ENCODE measurements around the gene NPHP4.
"Not testable (repeated sequence)": the region's sequence is repeated elsewhere in the genome, so short reads cannot be mapped to it uniquely, and the experiment has no call there.

Gene NPHP4

DNA sequence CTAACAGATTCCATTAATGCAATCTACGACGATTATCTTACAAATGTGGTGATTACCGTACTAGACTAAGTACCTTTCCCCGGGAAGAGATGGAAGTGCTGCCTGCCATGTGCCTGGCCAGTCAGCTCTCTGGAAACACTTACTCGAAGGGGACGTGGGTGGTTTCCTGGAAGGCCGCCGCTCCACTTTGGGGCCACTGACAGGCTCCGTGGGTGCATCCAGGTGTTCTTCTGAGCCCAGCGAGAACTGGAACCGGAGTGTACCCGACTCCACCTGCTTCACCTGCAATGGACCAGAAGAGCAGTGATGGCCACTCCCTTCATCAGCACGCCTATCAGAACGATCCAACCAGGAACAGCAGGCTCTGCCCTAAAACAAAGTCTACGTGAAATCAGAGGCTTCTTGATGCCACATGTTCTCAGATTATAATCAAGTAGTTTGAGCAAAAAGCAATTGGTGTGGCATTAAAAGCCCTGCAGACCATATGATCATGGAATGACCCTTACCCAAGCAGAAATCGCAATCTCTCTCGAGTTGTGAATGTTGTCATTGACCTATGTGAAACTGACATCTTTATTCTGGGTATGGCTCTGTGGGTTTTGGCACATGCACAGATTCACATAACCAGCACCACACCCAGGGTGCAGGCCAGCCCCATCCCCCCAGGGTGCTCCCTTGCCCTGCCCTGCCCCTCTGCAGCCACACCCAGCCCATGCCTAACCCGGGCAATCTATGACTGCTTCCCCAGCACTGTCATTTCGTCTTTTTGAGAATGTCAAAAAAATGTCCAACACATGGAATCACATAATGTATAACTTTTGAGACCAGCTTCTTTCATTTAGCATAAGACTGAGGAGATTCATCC, 64.5 kb downstream of the NPHP4 start:
- DNase-seq: no peak

DNA sequence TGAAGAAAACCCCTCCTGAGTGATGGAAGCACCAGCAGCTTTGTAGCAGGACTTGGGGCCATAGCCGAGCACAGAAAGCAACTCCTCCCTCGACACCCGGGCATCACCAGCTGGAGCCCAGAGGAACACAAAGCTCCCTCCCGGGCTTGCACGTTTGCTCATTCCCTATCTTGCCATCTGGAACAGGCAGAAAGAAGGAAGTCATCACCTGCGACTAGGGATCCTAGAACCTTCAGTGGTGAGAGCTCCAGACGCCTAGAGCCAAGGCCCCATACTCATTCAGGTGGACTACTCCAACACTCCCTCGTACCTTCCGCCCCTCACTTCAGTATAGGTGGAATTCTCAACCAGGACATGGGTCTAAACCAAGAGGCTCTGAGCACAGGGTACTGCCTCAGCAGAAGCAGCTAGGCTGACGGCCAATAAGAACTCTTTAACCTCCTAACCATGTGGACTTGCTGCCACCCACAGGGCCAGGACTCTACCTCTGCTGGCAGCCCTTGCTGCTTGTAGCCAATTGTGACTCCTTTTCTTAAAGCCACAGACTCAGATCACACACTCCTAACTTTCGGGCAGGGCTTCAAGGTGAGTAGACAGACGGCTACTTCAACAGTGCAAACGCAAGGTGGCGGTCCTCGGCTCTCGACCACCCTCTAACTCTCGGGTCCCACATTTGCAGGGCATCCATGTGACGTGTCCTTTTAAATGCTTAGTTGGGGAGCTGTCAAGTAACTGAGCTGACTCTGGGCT, 65.4 kb downstream of the NPHP4 start:
- DNase-seq: no peak

DNA sequence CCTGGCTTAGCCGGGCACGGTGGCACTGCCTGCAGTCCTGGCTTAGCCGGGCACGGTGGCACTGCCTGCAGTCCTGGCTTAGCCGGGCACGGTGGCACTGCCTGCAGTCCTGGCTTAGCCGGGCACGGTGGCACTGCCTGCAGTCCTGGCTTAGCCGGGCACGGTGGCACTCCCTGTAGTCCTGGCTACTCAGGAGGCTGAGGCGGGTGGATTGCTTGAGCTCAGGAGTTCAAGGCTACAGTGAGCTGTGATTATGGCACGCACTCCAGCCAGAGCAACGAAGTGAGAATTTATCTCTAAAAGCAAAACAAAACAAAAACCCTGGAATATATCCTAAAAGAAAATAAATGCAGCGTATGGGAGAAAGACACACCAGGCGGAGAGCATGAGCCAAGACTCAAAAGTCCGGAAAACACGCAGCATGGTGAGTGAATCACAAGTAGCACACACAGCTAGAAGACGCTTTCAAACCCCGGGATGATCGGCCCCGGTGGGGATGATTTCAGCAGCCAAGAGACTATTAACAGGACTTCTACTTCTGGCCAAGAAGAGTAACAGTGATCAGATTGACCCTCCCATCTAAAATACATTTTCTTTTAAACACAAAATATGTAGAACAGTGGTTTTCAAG, 69.4 kb downstream of the NPHP4 start:
- not testable (repeated sequence) for DNase-seq

GRCh38 chr1:5921671-5922070, 70.6 kb downstream of the NPHP4 start:
- DNase-seq: no peak

DNA sequence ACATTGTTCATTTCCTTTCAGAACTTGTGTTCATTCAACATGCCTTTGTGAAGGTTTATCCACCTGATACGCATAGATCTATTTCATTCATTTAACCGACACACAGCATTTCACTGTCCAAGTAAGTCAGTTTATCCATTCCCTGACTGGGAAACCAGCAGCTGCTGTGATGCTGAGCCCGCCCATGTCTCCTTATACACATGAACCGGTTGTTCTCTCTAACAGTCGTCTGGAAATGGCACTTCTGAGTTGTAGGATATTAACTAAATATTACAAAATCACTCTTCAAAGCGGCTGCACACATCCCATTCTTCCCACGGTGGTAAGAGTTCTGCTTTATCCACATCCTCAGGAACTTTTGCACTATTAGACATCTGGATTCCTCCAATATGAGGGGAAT, 71.1 kb downstream of the NPHP4 start:
- no peak for DNase-seq

GRCh38 chr1:5920201-5920600, 72.0 kb downstream of the NPHP4 start:
- no peak for DNase-seq

DNA sequence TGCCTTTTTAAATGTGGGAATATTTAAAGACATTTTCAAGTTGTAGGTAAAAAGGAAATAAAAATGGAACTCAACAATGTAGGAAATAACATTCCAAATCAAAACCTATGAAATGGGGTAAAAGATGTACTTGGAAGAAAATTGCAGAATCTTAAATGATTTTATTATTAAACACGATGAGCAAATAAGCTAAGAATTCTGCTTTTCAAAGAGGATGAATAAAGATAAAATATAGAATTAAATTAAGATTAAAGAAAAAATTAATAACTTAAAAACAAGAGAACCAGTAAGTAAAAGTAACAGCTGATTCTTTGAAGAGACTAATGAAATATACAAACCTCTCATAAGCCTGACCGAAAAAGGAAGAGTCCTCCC, 74.0 kb downstream of the NPHP4 start:
- no peak for DNase-seq

DNA sequence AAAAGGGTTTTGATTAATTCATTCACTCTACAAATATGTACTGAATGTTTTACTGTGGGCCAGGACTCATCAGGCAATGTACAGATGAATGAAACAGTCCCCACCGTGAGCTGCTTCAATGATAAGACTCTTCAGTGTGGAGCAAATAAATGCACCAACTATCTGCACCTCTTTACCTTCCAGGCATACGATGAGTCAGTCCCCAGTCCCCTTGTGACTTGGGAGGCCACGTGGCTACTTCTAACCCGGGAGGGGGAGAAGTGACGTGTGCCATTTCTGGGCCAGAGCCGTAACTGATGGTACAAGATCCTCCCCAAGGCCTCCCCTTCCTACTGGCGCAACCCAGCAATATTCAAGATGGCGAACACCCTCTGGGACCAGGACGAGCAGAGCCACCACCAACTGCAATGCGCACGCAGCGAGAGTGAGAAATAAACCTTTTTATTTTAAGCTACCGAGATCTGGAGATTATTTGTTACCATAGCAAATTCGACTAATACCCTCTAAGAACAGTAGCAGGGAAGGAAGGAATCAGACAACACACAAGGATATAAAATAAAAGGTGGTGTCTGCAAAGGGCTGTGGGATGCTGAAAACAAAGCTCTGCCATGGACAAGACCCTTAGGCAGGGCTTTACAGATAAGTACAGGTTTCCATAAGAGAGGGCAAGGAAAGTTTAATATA, 74.5 kb downstream of the NPHP4 start:
- no peak for DNase-seq

DNA sequence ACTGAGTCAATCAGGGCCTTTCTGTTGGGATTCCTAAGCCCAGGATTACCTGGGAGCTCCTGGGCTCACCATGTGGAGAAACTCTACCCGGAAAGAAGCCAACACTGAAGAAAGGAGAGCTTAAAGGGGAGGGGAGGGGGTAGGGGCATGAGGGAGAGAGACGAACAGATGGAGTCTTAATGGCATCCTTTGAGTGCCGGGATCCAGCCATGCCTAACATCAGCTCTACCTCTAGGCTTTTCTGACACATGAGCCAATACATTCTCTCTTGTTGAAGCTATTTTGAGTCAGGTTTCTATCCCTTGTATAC, 75.0 kb downstream of the NPHP4 start:
- DNase-seq: no peak

DNA sequence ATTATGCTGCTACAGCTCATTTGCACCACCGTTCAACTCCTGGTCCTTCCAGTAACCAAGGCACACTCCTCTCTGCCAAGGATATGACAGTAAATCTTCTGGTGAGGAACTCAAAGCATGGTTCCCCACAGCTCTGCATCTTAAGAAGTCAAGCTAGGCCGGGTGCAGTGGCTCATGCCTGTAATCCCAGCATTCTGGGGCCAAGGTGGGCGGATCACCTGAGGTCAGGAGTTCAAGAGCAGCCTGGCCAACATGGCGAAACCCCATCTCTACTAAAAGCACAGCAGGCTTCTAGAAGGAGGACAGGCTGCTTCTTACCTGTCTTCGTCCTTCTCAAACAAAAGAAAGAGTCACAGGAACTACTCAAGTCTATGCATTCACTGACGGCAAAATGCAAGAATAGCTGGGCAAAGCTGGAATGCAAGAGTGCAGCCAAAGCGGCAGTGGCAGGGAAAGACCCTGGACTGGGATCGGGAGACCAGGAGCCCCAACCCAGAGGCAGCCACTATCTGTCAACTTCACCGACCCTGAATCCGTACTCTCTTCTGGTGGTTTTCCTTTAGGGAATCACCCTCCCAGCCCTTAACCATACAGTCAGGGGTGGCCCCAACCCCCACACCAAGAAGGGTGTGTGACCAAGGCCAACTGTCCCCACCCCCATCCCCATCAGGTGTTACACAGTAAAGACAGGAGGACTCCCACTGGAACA, 75.5 kb downstream of the NPHP4 start:
- DNase-seq: no peak

DNA sequence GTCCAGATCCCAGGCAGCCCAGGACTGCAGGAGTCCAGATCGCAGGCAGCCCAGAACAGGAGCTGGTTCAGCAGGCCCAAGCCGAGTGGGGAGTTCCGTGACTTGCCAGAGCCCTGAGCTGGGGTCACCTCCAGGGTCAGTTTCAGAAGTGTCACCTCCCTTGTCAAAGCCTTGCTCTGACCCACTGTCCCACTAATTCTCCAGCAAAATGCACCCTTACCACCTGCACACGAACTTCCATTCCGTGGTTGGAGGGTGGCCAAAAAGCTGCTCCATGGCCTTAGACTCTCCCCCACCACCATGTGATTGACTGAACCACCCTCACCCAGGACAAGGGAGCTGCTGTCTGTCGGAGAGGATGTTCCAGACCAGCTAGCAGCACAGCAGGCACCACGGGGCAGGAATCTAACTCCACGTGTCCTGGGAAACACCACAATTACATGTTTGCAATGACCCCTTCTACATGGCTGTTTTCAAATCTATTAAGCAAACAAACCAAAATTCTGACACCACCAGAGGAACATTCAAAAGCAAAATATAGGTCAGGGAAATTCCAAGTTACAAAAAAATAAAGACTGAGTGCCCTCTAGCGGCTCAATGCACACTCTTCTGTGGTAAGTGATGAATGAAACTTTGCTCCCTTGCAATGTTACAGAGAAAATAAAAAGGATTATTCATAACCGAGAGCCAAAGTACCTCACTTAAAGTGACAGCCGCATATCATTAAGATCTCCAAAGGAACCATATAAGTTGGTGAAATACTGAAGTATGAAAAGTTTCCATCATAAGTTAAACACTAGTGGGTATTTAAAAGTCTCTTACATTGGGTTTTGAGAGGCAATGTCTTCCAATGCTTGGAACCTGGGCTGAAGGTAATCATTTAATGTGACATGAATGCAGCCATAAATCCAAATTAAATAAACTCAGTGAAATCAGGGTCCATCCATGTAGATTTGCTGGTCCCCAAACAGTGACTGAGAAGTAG, 76.3 kb downstream of the NPHP4 start:
- DNase-seq: peak; percentile 1

GRCh38 chr1:5914676-5915365, 77.4 kb downstream of the NPHP4 start:
- DNase-seq: no peak

DNA sequence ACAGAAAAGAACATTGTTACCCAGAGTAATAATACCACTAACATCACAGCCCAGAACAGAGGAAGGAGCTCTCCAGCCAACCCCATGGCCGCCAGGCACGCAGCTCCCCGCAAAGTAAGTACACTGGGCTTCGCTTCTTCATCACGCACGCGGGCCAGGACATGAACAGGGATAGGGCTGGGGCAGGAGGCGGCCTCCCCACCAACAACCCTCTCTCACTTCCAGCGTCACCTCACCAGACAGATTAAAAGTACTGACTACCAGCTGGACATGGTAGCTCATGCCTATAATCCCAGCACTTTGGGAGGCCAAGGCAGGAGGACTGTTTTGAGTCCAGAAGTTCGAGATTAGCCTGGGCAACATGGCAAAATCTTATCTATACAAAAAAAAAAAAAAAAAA, 78.3 kb downstream of the NPHP4 start:
- no peak for DNase-seq

GRCh38 chr1:5913078-5913845, 79.0 kb downstream of the NPHP4 start:
- DNase-seq: no peak

GRCh38 chr1:5911871-5912271, 80.4 kb downstream of the NPHP4 start:
- no peak for DNase-seq

DNA sequence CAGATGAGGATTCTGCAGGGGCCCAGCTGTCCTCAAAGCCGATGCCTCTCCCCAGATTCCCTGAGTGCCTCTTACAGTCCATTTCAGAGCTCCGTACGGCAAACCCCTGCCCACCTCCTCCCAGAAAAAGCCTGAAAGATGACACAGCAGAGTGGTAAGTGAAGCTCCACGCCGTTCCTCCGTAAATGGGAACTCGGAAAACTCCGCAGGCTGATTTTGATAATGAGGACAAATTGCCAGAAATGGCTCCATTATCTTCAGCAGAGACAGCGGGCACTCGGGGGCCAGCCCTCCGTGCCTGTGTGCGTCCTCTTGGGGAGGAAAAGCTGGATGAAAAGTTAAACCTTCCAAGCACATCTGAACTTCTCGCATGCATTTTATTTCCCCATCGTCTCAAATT, 81.1 kb downstream of the NPHP4 start:
- DNase-seq: no peak

- no peak for DNase-seq
These were observed 81.6 kb downstream of the NPHP4 start for GRCh38 chr1:5910666-5911065.

DNA sequence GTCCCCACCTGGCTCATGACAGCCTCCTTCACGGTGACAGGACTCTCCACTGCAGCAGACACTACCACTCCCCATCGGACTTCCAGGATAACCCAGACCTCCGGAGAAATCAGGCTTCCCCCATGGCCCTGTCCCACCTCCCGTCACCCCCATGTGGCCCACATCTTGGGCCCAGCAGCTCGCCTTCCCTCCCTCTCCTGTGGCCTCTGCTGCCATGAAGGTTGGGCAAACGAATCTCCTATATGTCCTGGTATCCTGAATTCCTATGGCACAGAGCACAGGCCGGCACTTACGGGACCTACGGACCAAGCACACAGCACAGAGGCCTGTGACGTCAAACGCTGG, 82.0 kb downstream of the NPHP4 start:
- no peak for DNase-seq

DNA sequence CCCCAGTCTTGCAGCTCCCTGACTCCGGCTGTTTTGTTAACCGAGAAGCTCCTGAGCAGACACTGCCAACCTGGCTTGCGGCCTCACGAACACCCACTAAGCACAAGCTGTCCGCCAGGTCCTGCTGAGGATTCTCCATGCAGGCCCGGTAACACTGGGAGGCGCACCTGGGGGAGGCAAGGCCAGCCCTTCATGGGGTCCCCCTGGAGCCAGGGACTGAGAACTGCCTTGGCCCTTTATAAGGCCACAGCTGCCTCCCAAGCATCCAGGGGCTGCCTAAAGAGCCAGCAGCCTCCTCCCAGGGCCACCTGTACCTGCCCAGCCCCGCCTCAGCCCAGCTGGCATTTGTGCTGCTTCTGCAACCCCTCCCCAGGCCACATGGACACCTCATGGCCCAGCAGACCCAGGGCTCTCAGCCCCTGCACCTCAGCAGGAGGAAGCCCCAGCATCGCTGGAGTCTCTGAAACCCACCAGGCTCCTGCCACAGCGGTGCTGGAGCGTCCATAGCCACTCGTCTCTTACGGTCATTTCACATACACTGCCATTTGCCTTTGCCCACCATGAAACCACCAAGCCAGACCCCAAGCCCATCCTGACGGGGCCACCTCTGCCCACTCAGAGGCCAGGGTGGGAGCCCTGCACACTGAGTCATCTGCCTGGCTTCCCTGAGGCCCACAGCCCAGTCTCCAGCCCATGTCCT, 82.5 kb downstream of the NPHP4 start:
- DNase-seq: no peak
